NCI-H2171 treated with DMSO at 0.1 percent for 48 hours (cell line): ENCODE results near the gene TSPAN6.

Source experiments
- DNase-seq: peaks from one replicate; lab custom pipeline; 2025; lab: John Stamatoyannopoulos, UW

Gene TSPAN6

GRCh38 chrX:100636321-100636991 lies at the start of gene TSPAN6:
Gene TSPAN6 (minus strand): TSS chrX:100636806. CDS start chrX:100636694, 112 bp downstream.
- peak; percentile 43 for DNase-seq

GRCh38 chrX:100685997-100686305 lies 49.3 kb upstream of the TSPAN6 start:
- no peak for DNase-seq

- peak; percentile 84 for DNase-seq
These were observed 48.8 kb upstream of the TSPAN6 start for GRCh38 chrX:100685284-100685996.

- DNase-seq, result no peak
These were observed 46.3 kb upstream of the TSPAN6 start for GRCh38 chrX:100682939-100683338.

- no peak for DNase-seq
These were observed 45.0 kb upstream of the TSPAN6 start for GRCh38 chrX:100681599-100681998.

- no peak for DNase-seq
These were observed 44.1 kb upstream of the TSPAN6 start for GRCh38 chrX:100680756-100681155.

GRCh38 chrX:100677611-100678181 lies 41.1 kb upstream of the TSPAN6 start:
- no peak for DNase-seq

- no peak for DNase-seq
These were observed 38.1 kb upstream of the TSPAN6 start for GRCh38 chrX:100674705-100675104.

- DNase-seq, result no peak
These were observed 36.9 kb upstream of the TSPAN6 start for GRCh38 chrX:100673397-100673953.

GRCh38 chrX:100672966-100673365 lies 36.4 kb upstream of the TSPAN6 start:
- DNase-seq, result no peak

- peak; percentile 29 for DNase-seq
These were observed 27.0 kb upstream of the TSPAN6 start for GRCh38 chrX:100663642-100664041.

- no peak for DNase-seq
These were observed 26.2 kb upstream of the TSPAN6 start for GRCh38 chrX:100662796-100663195.

- no peak for DNase-seq
These were observed 25.6 kb upstream of the TSPAN6 start for GRCh38 chrX:100662170-100662569.

GRCh38 chrX:100659431-100660137 lies 23.0 kb upstream of the TSPAN6 start:
- DNase-seq, result peak; percentile 76

- DNase-seq, result peak; percentile 71
These were observed 22.4 kb upstream of the TSPAN6 start for GRCh38 chrX:100658941-100659381.

GRCh38 chrX:100654261-100654660 lies 17.7 kb upstream of the TSPAN6 start:
- peak; percentile 67 for DNase-seq

- DNase-seq, result no peak
These were observed 15.7 kb upstream of the TSPAN6 start for GRCh38 chrX:100652266-100652665.

- no peak for DNase-seq
These were observed 14.2 kb upstream of the TSPAN6 start for GRCh38 chrX:100650841-100651240.

GRCh38 chrX:100649550-100650356 lies 13.1 kb upstream of the TSPAN6 start:
- no peak for DNase-seq

GRCh38 chrX:100648458-100649417 lies 12.1 kb upstream of the TSPAN6 start:
- DNase-seq, result peak; percentile 90
